GM12873 (cell line): Measurements from ENCODE around the gene ADAMTSL3.

ENCODE experiments used
- TF ChIP-seq, protein P1 (sequence below): IDR thresholded peaks from 2 replicates; pipeline ENCODE4 v1.5.1; 2012; ENCODE audit warnings: low read depth, mild to moderate bottlenecking, moderate library complexity, low read length, control low read depth; ENCODE audit not compliant: insufficient read depth; ENCODE audit errors: missing control alignments

The ADAMTSL3 gene

DNA sequence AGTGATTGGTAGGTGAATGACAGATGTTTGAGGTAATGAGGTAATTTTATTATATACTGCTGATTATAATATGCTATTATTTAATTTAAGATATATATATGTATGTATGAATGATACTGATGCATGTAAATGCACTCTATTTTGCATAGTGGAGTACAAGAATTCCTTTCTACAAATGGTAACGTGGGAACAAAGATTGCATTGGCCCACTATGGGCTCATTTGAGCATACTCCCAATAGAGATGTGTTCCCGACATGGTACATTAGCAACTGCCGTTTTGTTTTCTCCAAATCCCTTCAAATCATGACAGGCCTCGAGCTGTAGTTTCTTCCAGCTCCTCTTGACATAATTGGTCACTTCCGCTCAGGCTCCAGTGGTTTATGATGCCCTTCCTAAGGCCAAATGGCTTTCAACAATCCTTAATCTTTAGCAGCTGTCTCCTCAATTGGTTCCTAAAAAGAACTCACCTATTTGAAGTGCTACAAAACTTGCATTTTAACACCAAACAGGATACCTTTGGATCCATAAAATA lies 266.1 kb downstream of the ADAMTSL3 start:
- TF ChIP-seq, protein P1, sequence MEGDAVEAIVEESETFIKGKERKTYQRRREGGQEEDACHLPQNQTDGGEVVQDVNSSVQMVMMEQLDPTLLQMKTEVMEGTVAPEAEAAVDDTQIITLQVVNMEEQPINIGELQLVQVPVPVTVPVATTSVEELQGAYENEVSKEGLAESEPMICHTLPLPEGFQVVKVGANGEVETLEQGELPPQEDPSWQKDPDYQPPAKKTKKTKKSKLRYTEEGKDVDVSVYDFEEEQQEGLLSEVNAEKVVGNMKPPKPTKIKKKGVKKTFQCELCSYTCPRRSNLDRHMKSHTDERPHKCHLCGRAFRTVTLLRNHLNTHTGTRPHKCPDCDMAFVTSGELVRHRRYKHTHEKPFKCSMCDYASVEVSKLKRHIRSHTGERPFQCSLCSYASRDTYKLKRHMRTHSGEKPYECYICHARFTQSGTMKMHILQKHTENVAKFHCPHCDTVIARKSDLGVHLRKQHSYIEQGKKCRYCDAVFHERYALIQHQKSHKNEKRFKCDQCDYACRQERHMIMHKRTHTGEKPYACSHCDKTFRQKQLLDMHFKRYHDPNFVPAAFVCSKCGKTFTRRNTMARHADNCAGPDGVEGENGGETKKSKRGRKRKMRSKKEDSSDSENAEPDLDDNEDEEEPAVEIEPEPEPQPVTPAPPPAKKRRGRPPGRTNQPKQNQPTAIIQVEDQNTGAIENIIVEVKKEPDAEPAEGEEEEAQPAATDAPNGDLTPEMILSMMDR: no peak

DNA sequence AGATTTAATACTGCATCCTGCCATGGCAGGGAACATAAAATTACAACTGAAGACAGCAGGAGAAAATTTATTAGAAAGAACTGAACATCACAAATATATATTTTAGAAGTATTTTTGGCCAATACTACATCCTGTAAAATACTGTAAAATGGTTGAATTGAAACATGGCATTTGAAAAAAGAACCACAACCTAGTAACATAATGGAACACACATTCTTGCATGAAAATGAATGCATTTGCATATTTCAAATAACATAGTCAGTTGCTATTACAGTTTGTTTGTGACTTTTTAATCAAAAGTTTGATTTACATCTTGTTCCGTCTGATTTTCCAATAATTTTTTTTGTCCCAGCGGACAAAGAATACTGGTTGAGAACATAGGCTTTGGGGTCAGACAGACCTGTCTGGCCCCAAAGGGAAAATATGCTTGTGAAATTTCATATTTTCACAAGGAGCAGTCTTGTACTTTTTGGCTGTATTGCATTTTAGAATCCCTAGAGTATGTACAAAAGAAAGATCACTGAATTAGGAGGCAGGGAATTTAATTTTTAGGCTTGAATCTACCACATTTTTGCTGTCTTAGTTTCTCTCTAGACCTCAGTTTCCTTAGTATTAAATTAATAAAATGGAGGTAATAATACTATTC lies 268.8 kb downstream of the ADAMTSL3 start:
- TF ChIP-seq, protein P1: no peak

DNA sequence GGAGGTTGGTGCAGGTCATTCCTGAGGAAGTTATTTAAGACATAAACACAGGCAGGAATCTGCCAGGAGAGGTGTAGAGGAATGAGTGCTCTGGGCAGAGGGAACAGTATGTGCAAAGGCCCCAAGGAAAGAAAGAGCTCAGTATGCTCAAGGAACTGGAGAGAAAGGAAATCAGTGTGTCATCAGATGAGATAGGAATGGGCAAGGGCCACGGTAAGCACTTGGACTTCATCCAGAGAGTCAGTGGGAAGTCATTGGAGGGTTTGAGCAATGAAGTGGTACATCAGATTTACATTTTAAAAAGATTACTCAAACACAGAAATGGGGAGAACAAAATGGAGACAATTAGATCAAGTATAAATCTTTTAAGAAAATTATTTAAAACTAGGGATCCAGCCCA lies 272.2 kb downstream of the ADAMTSL3 start:
- TF ChIP-seq, protein P1: no peak

DNA sequence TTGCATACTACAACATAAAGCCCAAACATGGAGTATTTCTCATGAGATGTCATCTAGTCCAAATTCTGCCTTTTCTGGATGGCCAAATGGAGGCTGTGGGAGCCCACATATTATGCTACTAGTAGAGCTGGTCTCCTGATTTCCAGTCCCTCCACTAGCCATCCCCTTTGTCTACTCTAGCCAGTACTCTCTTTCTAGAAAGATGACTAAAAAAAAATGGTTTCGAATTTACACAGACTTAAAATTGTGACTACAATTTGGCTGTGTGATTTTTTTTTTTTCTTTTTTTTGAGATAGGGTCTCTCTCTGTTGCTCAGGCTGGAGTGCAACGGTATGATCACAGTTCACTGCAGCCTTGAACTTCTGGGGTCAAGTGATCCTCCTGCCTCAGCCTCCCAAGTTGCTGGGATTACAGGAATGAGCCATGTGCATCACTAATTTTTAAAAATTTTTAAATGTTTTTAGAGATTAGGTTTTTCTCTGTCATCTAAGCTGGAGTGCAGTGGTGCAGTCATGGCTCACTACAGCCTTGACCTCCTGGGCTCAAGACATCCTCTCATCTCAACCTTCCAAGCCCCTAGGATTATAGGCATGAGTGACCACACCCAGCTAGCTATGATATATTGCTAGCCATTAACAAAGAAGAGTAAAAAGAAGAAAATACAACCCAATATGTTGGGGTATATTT lies 273.9 kb downstream of the ADAMTSL3 start:
- TF ChIP-seq, protein P1: no peak

DNA sequence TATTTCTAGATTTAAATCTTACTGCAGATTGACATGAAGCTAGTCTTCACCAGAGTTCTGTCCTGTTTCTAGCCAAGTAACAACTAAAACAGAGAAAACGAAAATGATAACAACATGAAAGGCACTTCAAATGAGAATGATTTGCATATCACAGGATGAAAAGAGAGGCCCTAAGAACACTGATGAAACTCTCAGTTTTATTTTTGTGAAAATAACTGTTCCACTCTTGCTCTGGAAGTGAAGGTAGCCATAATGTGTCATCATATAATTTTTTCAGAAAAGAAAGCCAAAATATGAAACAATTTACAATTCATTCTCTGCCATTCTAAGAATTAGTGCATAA lies 274.4 kb downstream of the ADAMTSL3 start:
- TF ChIP-seq, protein P1: no peak

DNA sequence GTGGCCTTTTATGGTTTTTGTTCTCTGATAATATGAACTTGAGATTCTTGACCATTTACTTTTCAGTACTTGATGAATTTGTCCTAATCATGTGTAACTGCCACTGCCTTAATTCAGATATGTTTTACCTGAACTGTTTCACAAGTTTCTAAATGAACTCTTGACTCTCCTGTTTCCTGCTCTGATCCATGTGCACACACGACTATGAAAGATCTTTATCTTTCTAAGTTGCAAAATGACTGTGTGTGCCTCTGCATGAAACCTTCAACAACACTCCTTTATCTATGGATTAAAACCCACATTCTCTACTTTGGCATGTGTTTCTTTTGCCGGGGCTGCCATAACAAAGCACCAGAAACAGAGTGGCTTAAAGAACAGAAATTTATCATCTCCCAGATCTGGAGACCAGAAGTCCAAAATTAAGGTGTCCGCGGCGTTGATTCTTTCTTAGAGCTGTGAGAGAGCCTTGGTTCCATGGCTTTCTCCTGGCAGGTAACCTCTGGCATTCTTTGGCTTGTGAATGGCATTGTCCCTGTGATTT lies 275.0 kb downstream of the ADAMTSL3 start:
- TF ChIP-seq, protein P1: no peak

DNA sequence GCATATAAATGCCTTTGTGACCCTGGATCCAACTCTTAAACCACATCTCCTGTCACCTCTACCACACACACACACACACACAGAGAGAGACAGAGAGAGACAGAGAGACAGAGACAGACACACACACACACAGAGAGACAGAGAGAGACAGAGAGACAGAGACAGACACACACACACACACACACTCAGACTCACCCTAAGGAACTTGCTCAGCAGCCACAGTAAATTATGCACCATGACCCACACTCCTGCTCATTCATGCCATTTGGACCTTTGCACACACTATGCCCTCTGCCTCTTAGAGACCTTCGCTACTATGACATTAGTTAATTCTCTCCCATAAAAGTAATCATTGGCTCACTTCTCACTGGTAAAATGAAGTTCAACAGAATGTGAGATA lies 275.7 kb downstream of the ADAMTSL3 start:
- TF ChIP-seq, protein P1: no peak
